Measurements from ENCODE around the gene LCOR.
"Not testable (repeated sequence)": the region's sequence is repeated elsewhere in the genome, so short reads cannot be mapped to it uniquely, and the experiment has no call there.

Gene LCOR

DNA sequence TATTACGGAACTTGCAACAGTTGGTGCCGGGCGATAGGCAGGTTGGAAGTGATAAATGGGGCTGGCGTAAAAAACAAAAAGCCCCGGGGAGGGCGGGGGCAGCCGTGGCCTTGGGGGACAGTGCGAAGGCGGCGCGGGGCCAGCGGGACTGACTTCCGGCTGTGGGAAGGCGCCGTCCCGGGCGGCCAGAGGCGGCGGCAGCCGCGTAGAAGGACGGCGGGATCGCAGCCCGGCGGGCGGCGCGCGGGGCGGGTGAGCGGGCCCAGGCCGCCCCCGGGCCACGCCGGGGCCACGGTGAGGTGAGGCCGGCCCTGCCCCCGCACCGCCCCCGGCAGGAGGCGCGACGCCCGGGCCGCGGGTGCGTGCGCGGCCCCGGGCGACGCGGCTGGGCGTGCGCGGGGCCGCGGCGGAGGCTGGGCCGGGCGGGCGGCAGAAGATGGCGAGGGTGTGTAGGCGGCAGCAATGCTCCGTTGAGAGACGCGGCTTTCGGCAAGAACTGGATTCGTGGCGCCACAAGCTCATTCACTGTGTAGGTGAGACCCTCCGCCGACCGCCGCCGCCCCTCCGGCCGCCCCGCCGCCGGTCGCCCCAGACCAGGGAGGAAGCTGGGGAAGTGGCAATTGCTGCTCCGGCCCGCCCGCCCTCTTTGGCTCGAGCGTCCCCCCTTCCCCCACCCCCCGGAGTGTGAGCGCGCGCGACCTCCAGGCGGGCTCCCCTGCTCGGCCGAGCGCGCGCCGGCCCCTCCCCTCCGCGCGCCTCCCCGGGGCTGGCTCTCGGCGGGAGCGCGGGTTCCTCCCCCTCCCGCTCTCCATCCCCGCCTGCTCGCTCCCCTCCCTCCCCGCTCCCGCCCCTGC lies at the start of gene LCOR:
Gene LCOR, plus strand, starts transcription at position 432 of the 854 bp plus-strand sequence. CDS start 116,760 bp downstream, outside the sequence.
- peak; percentile 88 for DNase-seq (ENCODE audit: low read depth, low spot score)

DNA sequence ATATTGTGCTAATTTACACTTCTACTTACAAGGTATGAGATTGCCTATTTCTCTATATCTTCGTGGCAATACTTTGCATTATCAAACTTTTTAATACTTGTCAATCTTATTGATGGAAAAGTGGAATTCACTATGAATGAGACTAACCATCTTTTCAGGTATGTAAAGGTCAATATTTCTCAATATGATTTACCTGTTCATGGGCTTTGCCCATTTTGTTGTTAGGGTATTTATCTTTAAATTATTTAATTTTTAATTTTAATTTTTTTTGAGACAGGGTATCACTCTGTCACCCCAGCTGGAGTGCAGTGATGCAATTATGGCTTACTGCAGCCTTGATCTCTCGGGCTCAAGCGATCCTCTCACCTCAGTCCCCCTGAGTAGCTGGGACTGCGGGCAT lies 47.8 kb upstream of the LCOR start:
- no peak for DNase-seq (ENCODE audit: low read depth, low spot score)

DNA sequence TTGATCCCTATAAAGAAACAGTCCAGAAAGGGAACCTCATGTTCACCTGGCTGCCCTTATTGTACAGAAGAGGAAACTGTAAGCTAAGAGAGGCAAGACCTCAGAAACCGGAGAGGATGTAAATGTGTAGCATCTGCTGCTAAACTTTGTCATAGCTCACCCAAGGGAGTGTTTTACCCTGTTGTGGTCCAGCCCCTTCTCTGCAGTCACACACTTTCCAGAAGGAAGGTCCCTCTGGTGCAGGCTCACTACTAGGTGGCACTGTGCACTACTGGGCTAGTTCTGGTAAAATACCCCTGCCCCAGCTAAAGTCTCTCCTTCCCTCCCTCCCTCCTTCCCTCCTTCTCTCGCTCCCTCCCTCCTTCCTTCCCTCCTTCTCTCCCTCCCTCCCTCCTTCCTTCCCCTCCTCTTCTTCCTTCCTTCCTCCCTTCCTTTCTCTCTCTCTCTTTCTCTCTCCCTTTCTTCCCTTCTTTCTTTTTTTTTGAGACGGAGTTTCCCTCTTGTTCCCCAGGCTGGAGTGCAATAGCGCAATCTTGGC lies 42.5 kb upstream of the LCOR start:
- DNase-seq (ENCODE audit: low read depth, low spot score), result no peak

- DNase-seq (ENCODE audit: low read depth, low spot score), result no peak
These were observed 40.2 kb upstream of the LCOR start for GRCh38 chr10:96791902-96792301.

GRCh38 chr10:96794836-96795733 lies 37.0 kb upstream of the LCOR start:
- DNase-seq (ENCODE audit: low read depth, low spot score), result peak; percentile 42

GRCh38 chr10:96797485-96797884 lies 34.6 kb upstream of the LCOR start:
- no peak for DNase-seq (ENCODE audit: low read depth, low spot score)

DNA sequence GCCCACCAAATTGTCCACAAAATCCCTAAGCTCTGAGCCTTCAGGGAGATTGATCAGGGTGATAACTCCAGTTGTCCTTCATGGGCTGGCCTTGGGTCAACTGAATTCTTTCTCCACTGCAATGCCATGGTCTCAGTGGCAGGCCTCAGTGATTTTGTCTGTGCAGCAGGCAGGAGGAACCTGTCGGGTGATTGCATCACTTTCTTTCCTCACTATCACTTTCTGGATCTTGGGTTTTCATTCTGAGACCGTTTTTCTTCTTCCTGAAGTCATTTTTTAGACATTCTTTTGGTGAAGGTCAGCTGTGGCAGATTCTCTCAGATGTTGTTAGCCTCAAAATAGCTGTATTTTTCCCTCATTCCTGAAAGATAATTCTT lies 28.8 kb upstream of the LCOR start:
- DNase-seq (ENCODE audit: low read depth, low spot score), result no peak

DNA sequence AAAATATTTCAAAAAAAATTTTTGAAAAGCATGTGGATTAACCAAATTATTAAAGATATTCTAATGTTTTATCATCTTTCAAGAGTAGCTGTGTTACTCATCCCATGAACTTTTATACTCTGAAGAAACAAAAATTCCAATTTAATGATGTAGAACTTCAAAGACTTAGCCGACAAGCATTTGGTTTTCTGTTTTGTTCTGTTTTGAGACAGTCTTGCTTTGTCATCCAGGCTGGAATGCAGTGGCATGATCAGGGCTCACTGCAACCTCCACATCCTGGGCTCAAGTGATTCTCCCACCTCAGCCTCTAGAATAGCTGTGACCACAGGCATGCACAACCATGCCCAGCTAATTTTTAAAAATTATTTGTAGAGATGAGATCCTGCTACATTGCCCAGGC lies 17.8 kb upstream of the LCOR start:
- no peak for DNase-seq (ENCODE audit: low read depth, low spot score)

DNA sequence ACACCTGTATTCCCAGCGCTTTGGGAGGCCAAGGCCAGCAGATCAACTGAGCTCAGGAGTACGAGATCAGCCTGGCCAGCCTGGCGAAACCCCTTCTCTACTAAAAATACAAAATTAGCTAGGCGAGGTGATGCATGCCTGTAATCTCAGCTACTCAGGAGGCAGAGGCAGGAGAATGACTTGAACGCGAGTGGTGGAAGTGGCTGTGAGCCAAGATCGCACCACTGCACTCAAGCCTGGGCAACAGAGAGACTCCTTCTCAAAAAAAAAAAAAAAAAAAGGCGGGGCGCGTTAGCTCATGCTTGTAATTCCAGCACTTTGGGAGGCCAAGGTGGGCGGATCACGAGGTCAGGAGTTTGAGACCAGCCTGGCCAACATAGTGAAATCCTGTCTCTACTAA lies 13.1 kb upstream of the LCOR start:
- not testable (repeated sequence) for DNase-seq (ENCODE audit: low read depth, low spot score)

- DNase-seq (ENCODE audit: low read depth, low spot score), result no peak
These were observed 11.3 kb upstream of the LCOR start for GRCh38 chr10:96820765-96821164.

- no peak for DNase-seq (ENCODE audit: low read depth, low spot score)
These were observed 5.7 kb upstream of the LCOR start for GRCh38 chr10:96826438-96826837.

GRCh38 chr10:96828609-96829008 lies 3.5 kb upstream of the LCOR start:
- no peak for DNase-seq (ENCODE audit: low read depth, low spot score)

DNA sequence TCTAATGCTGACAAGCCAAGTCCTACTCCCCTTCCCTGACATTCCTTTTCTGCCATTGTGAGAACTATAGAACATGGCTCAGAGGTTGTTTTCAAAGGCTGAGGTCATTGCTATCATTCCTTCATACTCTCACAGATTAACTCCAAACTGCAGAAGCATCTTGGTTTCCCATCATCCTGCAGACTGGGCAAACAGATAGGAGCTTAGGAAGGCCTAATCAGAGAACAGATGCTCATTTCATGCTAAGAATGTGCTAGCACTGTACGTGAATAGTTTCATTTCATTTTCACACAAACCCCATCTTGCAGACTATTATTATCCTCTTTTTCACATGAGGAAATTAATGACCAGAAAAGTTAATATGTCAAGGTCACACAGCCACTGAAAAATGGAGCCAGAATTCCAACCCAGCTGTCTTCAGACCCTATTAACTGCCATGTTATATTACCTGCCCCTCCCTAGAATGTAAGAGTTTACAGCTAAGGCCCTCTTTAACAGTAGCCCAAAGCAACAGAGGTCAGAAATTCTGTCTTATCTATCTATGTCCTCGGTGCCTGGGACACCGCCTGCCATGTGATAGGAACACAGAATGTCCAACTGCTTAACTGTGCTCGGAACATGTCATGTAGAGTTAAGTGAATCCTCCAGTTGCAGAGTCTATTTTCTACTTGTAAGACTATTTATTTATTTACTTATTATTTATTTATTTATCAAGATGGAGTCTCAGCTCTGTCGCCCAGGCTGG lies 2.9 kb upstream of the LCOR start:
- no peak for DNase-seq (ENCODE audit: low read depth, low spot score)

- DNase-seq (ENCODE audit: low read depth, low spot score), result peak; percentile 76
These were observed 1.4 kb upstream of the LCOR start for GRCh38 chr10:96830511-96831199.

DNA sequence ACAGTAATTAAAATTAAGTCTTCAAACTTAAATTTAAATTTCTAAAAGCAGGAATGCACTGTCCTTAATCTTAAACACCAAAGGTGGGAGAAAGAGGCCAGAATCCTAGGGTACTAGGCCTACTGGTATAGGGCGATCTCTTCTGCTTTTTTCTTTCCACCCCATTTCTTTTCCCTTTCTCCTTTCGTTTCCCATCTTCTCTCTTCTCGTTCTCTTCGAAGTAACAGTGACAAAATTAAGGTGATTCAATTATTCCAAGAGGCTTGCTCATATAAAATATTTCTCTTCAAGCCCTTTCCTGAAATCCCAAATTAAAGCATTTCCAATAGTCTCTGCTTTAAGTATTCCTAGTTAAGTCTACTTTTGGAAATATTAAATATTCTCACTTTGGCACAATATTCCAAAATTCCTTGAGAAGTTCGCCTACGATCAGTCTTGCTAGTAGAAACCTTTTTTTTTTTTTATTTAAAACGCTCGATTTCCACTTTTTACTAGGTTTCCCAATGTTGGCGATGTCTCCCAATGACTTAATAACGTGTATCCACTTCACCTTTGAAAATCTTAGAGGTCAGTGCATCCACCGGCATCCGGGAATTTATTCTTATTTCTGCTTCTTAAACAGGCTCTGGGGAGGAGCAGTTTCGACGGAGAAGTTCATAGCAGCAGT lies 765 bp upstream of the LCOR start:
- DNase-seq (ENCODE audit: low read depth, low spot score), result no peak

DNA sequence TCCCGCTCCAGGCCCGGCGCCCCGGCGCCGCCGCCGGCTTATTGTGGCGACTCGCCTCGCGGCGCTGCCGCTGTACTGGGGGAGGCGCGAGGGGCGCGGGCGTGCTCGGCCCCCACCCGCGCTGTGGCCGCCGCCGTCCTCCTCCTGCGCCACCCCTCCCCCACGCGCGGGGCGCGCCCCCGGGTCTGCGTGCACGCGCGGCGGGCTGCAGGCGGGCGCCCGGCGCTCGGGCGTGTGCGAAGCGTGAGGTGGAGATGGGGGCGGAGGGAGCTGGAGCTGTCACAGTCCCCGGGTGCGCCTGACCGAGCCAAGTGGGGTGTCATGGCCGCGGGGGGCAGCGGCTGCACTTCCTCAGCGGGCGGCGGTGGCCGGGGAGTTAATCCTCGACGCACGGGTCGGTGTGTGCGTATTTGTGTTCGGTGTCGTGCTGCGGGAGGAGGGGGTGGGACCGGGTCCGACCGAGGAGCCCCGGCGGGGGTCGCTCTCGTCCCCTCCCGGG lies 672 bp downstream of the LCOR start:
- DNase-seq (ENCODE audit: low read depth, low spot score), result peak; percentile 69

- DNase-seq (ENCODE audit: low read depth, low spot score), result peak; percentile 71
These were observed 1.3 kb downstream of the LCOR start for GRCh38 chr10:96833220-96834001.

- no peak for DNase-seq (ENCODE audit: low read depth, low spot score)
These were observed 2.0 kb downstream of the LCOR start for GRCh38 chr10:96834120-96834519.

DNA sequence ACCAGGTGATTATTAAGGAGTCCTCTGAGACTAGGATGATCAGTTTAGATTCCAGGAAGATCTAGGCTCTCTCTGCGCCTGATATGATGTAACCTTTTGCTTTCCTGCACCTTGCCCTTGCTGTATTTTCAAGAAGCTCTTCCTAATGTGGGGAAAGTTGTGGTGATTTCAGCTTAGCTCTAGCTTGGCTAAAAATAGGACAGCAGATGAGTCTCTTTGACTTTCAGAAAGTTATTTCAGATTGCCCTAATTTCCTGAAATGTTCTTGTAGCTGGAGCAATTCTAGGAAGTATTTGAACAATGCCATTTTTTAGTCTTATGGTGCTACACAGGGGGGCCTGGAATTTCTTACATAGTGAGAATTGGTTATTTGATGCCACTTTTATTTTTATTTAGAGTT lies 3.8 kb downstream of the LCOR start:
- DNase-seq (ENCODE audit: low read depth, low spot score), result no peak

DNA sequence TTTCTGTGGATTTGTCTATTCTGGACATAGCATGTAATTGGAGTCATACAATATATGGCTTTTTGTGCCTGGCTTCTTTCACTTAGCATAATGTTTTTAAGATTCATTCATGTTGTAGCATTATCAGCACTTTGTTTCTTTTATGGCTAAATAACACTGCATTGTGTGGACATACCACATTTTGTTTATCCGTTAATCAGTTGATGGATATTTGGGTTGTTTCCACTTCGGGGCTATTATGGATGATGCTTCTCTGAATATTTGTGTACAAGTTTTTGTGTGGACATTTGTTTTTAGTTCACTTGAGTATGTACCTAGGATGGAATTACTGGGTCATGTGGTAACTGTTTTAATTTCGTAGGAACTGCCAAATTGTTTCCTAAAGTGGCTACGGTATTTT lies 6.4 kb downstream of the LCOR start:
- DNase-seq (ENCODE audit: low read depth, low spot score), result no peak
